HepG2 (cell line): ENCODE results near the gene MMP23B. TPM values are rescaled to one million over a fixed set of nuclear protein-coding genes. Genes with fewer than 3 reads are reported as not detected.

Experiments used
- ATAC-seq: fragments of 200-7000 bp; cut with Tn5 transposase; 3 replicates; pipeline ENCODE4 v1.9.1; 2020; ENCODE audit warnings: mild to moderate bottlenecking, moderate library complexity
- BruUV-seq: library from RNA; stranded (reverse); fragments of 400-500 nt; replicated peaks from 2 replicates; lab custom pipeline; 2021; lab: Mats Ljungman, UMichigan
- CTCF ChIA-PET: fragments of 300-600 bp; formaldehyde crosslinking; extraction: SDS; loops from one replicate; lab custom pipeline; 2021; ENCODE audit warnings: low total read pairs, inconsistent platforms, low intra/inter-chr PET ratio; lab: Yijun Ruan, JAX
- POLR2A ChIA-PET: fragments of 350-600 bp; sonication (Branson Sonifier 250); formaldehyde crosslinking; loops from one replicate; lab custom pipeline; 2020; ENCODE audit warnings: antibody characterized with exemption, inconsistent platforms; lab: Yijun Ruan, JAX
- DNase-seq: peaks from one replicate; pipeline ENCODE4 v3.0.0-alpha.2; 2015; ENCODE audit warnings: low spot score
- FAIRE-seq: peaks from 3 replicates; lab custom pipeline; 2011; peaks lifted over from hg19 to GRCh38; lab: Jason Lieb, UNC
- H2AFZ ChIP-seq: one replicate; pipeline ENCODE4 v1.6.1; 2011; ENCODE audit warnings: low read length, inconsistent platforms
- H3K27ac ChIP-seq: fragments of 300-600 bp; 3 replicates; pipeline ENCODE4 v1.8.0; 2011; ENCODE audit warnings: mixed run types, mild to moderate bottlenecking, mixed read lengths, low read length, inconsistent platforms; ENCODE audit not compliant: insufficient read depth; ENCODE audit errors: extremely low read length
- H3K27me3 ChIP-seq, 2 experiments: fragments of 200-600 bp in 1 of 2; 2 replicates in 1 of 2; 3 replicates in 1 of 2; pipeline versions ENCODE4 v1.6.0 to v1.8.0; 2011; ENCODE audit warnings: low read length in 2 of 2, mild to moderate bottlenecking in 2 of 2, moderate library complexity in 2 of 2, inconsistent platforms in 1 of 2; ENCODE audit not compliant: insufficient read depth in 2 of 2, control insufficient read depth in 1 of 2
- H3K36me3 ChIP-seq, 2 experiments: fragments of 200-600 bp in 1 of 2; replicated peaks in 1 of 2; 2 replicates in 1 of 2; 3 replicates in 1 of 2; pipeline versions ENCODE4 v1.5.1 to v1.8.0; 2011; ENCODE audit warnings: low read length in 2 of 2, inconsistent platforms in 1 of 2; ENCODE audit not compliant: insufficient read depth in 2 of 2, control insufficient read depth in 1 of 2
- H3K4me1 ChIP-seq: 2 replicates; pipeline ENCODE4 v1.5.1; 2012; ENCODE audit warnings: low read length, inconsistent platforms; ENCODE audit not compliant: insufficient read depth
- H3K4me2 ChIP-seq: 2 replicates; pipeline ENCODE4 v1.6.0; 2011; ENCODE audit warnings: low read depth, low read length, inconsistent platforms
- H3K4me3 ChIP-seq, 3 experiments: fragments of 200-600 bp in 1 of 3; sonication (generic), shearing (Covaris generic) in 1 of 3; replicated peaks in 1 of 3; 2 replicates each; pipeline ENCODE4 v1.5.1; 2011 to 2016; ENCODE audit warnings: low read length in 3 of 3, inconsistent platforms in 2 of 3, low read depth in 2 of 3, mild to moderate bottlenecking in 2 of 3, control low read depth in 1 of 3, mixed read lengths in 1 of 3; ENCODE audit not compliant: insufficient read depth in 1 of 3
- H3K79me2 ChIP-seq: one replicate; pipeline ENCODE4 v1.6.1; 2011; ENCODE audit warnings: low read length, inconsistent platforms; ENCODE audit not compliant: insufficient read depth
- H3K9ac ChIP-seq: 2 replicates; pipeline ENCODE4 v1.6.0; 2011; ENCODE audit warnings: mild to moderate bottlenecking, low read depth, low read length, inconsistent platforms; ENCODE audit not compliant: insufficient read depth
- H3K9me3 ChIP-seq: 2 replicates; pipeline ENCODE4 v1.5.1; 2012; ENCODE audit warnings: mild to moderate bottlenecking, low read length
- H4K20me1 ChIP-seq: 2 replicates; pipeline ENCODE4 v1.6.0; 2011; ENCODE audit warnings: inconsistent platforms, mild to moderate bottlenecking, low read length, moderate library complexity; ENCODE audit not compliant: insufficient read depth
- IKZF4 ChIP-seq: sonication (generic); formaldehyde crosslinking; IDR thresholded peaks from 2 replicates; pipeline ENCODE4 v1.5.1; 2020; ENCODE audit warnings: borderline replicate concordance, mild to moderate bottlenecking, low read depth, missing genetic modification reagents; ENCODE audit errors: not compliant biosample characterization
- PBX2 ChIP-seq: IDR thresholded peaks from 2 replicates; pipeline ENCODE4 v1.6.1; 2016; ENCODE audit warnings: control low read depth
- SOX13 ChIP-seq, 3 experiments: fragments of 450-650 bp in 1 of 3; sonication (generic) in 1 of 3; formaldehyde crosslinking in 1 of 3; IDR thresholded peaks in 2 of 3; conservative IDR thresholded peaks in 1 of 3; 2 replicates each; pipeline versions ENCODE4 v1.5.0 to v1.6.1; 2016 to 2020; ENCODE audit warnings: antibody characterized with exemption in 1 of 3, mild to moderate bottlenecking in 1 of 3, missing compliant biosample characterization in 1 of 3, missing genetic modification reagents in 1 of 3, moderate library complexity in 1 of 3
- TCF7L2 ChIP-seq: IDR thresholded peaks from 2 replicates; pipeline ENCODE4 v1.6.1; 2011; ENCODE audit warnings: mild to moderate bottlenecking, low read depth, low read length, moderate library complexity
- ZNF512 ChIP-seq: sonication (generic); formaldehyde crosslinking; IDR thresholded peaks from 2 replicates; pipeline ENCODE4 v1.4.0; 2020; ENCODE audit warnings: mild to moderate bottlenecking, missing genetic modification reagents
- ZNF558 ChIP-seq: sonication (generic); formaldehyde crosslinking; IDR thresholded peaks from 2 replicates; pipeline ENCODE4 v1.9.0; 2022; ENCODE audit warnings: mild to moderate bottlenecking, missing genetic modification reagents, borderline replicate concordance
- ZNF639 ChIP-seq: conservative IDR thresholded peaks from 2 replicates; pipeline ENCODE4 v1.6.1; 2018; ENCODE audit warnings: missing genetic modification reagents
- ZNF747 ChIP-seq: sonication (generic); formaldehyde crosslinking; IDR thresholded peaks from 2 replicates; pipeline ENCODE4 v1.8.1; 2023; ENCODE audit warnings: missing genetic modification reagents, mild to moderate bottlenecking, borderline replicate concordance
- WGBS: methylation state at CpG from one replicate; pipeline ENCODE4 v1.1.6; 2017; ENCODE audit warnings: low lambda C conversion rate; 5-methylcytosine and 5-hydroxymethylcytosine counted together
- in situ Hi-C: cut with HindIII; loops from 2 replicates; pipeline ENCODE4 v1.10.0; 2017; ENCODE audit warnings: low pct_unique_long_range_greater_than_20kb; ENCODE audit not compliant: extremely low pct_ligation_motif_present
- intact Hi-C: fragments of 100-400 bp; cut with micrococcal nuclease; formaldehyde crosslinking; loops from one replicate; pipeline ENCODE4 v1.10.0; 2022; ENCODE audit not compliant: unreplicated experiment
- polyA plus RNA-seq, 8 experiments: library from polyadenylated mRNA; depleted of rRNA in 3 of 8; stranded (reverse) in 7 of 8; unstranded in 1 of 8; fragments of >200 nt; fragmentation: Illumina TruSeq in 4 of 8; extraction: Trizol in 4 of 8; gene quantifications; 2 replicates each; pipeline versions ENCODE4 v1.2.1 to v1.2.3, GENCODE V29; 2011 to 2016; ENCODE audit warnings: low read depth in 4 of 8, missing spikeins in 1 of 8, mixed read lengths in 1 of 8; ENCODE audit not compliant: insufficient read depth in 1 of 8
- total RNA-seq, 5 experiments: library from RNA; depleted of rRNA; stranded (reverse); fragments of >200 nt; fragmentation: Illumina TruSeq; extraction: Trizol; gene quantifications; 2 replicates each; pipeline ENCODE4 v1.2.3, GENCODE V29; 2016; ENCODE audit warnings: low read depth in 1 of 5
- TF ChIP-seq, protein P1 (sequence below): sonication (generic); formaldehyde crosslinking; IDR thresholded peaks from 2 replicates; pipeline ENCODE4 v1.4.0; 2020; ENCODE audit warnings: missing genetic modification reagents

MMP23B gene
- total and polyA plus RNA-seq, 2 of the 13 experiments (the other 11 are each of a cell fraction or from before 2014, with no cell fraction given): 0.61 to 0.75 TPM

DNA sequence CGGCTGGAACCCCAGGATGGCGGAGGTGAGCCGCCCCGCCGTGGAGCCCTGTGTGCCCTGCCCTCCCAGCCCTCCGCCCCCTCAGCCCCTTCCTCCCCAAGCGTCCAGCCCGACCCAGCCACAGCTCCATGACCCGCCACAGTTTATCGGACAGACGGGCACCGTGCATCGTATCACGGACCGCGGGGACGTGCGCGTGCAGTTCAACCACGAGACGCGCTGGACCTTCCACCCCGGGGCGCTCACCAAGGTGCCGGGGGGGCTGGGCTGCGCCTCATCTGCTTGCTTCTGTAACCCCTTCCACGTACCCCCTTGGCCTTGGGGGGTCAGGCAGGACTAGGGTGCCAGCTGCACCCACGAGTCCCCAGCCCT, 6.6 kb upstream of the MMP23B start (continued):
- no peak for TF ChIP-seq ZNF512 (CRISPR knock-in tag)
- no peak for TF ChIP-seq PBX2 (CRISPR knock-in tag)
- TF ChIP-seq ZNF747 (CRISPR knock-in tag): no peak
- no peak for TF ChIP-seq ZNF558 (CRISPR knock-in tag)

DNA sequence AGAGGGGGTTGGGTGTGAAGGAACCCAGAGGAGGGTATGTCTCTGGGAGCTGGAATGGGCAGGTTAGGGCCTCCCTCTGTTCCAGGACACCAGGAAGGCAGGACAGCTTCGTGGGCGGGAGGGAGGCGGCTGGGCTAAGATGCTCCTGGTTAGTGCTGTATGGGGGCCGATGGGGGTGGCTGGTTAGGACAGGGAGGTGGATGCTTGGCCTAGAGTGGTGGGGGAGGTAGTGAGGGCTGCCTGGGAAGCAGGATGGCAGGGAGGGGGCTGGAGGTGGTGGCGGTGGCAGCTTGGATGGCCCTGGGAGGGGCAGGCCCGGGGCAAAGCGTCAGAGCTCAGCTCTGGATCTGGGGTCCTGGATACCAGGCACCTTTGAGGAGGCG, 6.2 kb upstream of the MMP23B start:
- ATAC-seq (no peak), DNase-seq (no peak), FAIRE-seq (no peak)
- WGBS: 92% methylated on average over 7 of the region's 8 CpGs
- Histone ChIP-seq H3K79me2 (no peaks in the 10 kb centered on the region), H4K20me1 (no peaks in the 10 kb centered on the region), H3K4me3 (no peak overlapping the region), H3K27me3 (no peaks in the 10 kb centered on the region), H3K36me3 (peaks cover 0 to 2% of the 10 kb centered on the region in 2 experiments; a peak in 1 of 5 replicates), H3K9ac (no peak overlapping the region), H3K27ac (no peak overlapping the region), H2AFZ (no peak overlapping the region), H3K9me3 (no peaks in the 10 kb centered on the region), H3K4me2 (no peak overlapping the region), H3K4me1 (no peaks in the 10 kb centered on the region)
- CTCF ChIA-PET: no interaction called here
- intact Hi-C loops: no loop called here
- no TSS peak for BruUV-seq
- POLR2A ChIA-PET: no interaction called here
- in situ Hi-C loops: no loop called here
- TF ChIP-seq IKZF4: no peak
- TF ChIP-seq TCF7L2: no peak
- TF ChIP-seq SOX13 (IDR thresholded peaks at IDR 0.05): no peak
- TF ChIP-seq SOX13 (CRISPR knock-in tag; conservative IDR thresholded peaks at IDR 0.05 in 1 of 2, IDR thresholded peaks at IDR 0.05 in 1 of 2): no peak
- no peak for TF ChIP-seq ZNF639 (CRISPR knock-in tag)
- TF ChIP-seq, protein P1, sequence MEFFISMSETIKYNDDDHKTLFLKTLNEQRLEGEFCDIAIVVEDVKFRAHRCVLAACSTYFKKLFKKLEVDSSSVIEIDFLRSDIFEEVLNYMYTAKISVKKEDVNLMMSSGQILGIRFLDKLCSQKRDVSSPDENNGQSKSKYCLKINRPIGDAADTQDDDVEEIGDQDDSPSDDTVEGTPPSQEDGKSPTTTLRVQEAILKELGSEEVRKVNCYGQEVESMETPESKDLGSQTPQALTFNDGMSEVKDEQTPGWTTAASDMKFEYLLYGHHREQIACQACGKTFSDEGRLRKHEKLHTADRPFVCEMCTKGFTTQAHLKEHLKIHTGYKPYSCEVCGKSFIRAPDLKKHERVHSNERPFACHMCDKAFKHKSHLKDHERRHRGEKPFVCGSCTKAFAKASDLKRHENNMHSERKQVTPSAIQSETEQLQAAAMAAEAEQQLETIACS (CRISPR knock-in tag): no peak
- TF ChIP-seq, all 625 proteins: peak for 0
